BJ (cell line): Measurements from ENCODE around the gene TCP11. TPM values are rescaled to one million over a fixed set of nuclear protein-coding genes. Genes with fewer than 3 reads are reported as not detected.

Experiments
- CTCF ChIA-PET: fragments of 350-600 bp; formaldehyde crosslinking; extraction: SDS; loops from one replicate; lab custom pipeline; 2021; ENCODE audit warnings: antibody characterized with exemption, inconsistent platforms; lab: Yijun Ruan, JAX
- POLR2A ChIA-PET: fragments of 300-600 bp; sonication (Branson Sonifier 250); formaldehyde crosslinking; extraction: SDS; loops from one replicate; lab custom pipeline; 2021; ENCODE audit warnings: antibody characterized with exemption; lab: Charles Lee
- DNase-seq: peaks from one replicate; pipeline ENCODE4 v3.0.0-alpha.2; 2011; ENCODE audit warnings: low read depth
- H3K27me3 ChIP-seq: 2 replicates; pipeline ENCODE4 v1.6.0; 2011; ENCODE audit warnings: low read length; ENCODE audit not compliant: control insufficient read depth, insufficient read depth
- H3K36me3 ChIP-seq: 2 replicates; pipeline ENCODE4 v1.5.1; 2011; ENCODE audit warnings: low read length; ENCODE audit not compliant: control insufficient read depth, insufficient read depth
- H3K4me3 ChIP-seq: 2 replicates; pipeline ENCODE4 v1.5.1; 2011; ENCODE audit warnings: low read depth, mild to moderate bottlenecking, control low read depth, low read length
- polyA plus RNA-seq: library from polyadenylated mRNA; depleted of rRNA; stranded (reverse); fragments of >200 nt; gene quantifications from 2 replicates; pipeline ENCODE4 v1.2.3, GENCODE V29; 2011
- TF ChIP-seq, protein P1 (sequence below): IDR thresholded peaks from 2 replicates; pipeline ENCODE4 v1.5.1; 2011; ENCODE audit warnings: low read depth, mild to moderate bottlenecking, control low read depth, inconsistent platforms, low read length, moderate library complexity; ENCODE audit not compliant: insufficient read depth

Gene TCP11
- polyA plus RNA-seq, 1 experiment: 0.23 TPM

DNA sequence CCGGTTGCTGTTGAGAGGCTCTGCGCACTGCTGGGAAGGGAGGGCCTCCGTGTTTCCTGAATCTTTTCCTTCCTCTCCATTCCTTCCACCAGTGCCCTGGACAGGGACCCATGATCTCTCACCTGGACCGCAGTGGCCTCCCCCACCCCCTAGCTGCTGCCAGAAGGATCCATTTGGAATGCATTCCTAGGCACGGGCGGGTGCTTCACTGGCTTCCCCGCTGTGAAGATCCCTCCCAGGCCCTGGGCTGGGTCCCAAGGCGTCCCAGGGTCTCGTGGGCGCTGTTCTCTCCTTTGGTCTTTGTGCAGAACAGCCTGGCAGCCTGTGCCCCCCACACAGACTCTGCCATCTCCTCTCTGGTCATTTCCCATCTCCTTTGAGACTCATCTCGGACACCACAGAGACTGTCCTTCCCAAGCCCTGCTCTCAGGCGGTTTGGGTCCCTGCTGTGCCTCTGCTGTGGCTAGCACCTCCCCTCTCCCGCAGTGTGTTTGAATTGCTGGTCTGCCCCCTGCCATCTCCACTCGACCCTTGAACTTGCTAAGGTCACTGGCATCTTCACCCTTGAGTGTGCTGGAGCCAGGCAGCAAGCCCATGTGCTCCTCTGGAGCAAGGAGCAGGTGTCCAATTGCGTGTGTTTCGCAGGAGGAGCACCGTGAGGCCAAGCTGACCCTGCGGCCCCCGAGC is 59.0 kb downstream of the TCP11 start:
- TF ChIP-seq, protein P1, sequence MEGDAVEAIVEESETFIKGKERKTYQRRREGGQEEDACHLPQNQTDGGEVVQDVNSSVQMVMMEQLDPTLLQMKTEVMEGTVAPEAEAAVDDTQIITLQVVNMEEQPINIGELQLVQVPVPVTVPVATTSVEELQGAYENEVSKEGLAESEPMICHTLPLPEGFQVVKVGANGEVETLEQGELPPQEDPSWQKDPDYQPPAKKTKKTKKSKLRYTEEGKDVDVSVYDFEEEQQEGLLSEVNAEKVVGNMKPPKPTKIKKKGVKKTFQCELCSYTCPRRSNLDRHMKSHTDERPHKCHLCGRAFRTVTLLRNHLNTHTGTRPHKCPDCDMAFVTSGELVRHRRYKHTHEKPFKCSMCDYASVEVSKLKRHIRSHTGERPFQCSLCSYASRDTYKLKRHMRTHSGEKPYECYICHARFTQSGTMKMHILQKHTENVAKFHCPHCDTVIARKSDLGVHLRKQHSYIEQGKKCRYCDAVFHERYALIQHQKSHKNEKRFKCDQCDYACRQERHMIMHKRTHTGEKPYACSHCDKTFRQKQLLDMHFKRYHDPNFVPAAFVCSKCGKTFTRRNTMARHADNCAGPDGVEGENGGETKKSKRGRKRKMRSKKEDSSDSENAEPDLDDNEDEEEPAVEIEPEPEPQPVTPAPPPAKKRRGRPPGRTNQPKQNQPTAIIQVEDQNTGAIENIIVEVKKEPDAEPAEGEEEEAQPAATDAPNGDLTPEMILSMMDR: no peak
- ChIA-PET POLR2A (no interaction called here), CTCF (no interaction called here)
- Histone ChIP-seq H3K36me3 (peaks cover 28% of the 10 kb centered on the region), H3K27me3 (no peaks in the 10 kb centered on the region), H3K4me3 (no peak overlapping the region)
- DNase-seq: no peak

DNA sequence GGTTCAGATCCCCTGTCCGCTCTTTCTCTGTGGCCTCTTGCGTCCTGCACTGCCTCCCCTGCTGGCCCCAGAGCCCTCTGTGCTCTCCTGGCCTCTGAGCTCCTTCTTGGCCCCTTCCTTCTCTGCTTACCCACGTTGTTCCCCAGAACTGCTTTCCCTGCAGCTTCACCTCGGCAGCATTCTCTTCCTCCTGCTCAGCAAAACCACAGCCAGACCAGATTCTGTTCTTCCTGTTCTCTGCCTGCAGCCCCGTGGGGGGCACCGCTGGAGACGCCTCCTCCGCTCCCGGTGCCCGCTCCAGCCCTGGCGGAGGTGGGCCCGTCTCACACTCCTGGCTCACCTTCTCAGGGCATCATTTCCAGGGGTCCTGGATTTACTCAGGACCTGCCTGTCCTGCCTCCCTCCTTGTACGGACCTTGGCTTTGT is 59.7 kb downstream of the TCP11 start:
- H3K36me3 ChIP-seq: peaks cover 23% of the 10 kb centered on the region
- POLR2A ChIA-PET: no interaction called here

DNA sequence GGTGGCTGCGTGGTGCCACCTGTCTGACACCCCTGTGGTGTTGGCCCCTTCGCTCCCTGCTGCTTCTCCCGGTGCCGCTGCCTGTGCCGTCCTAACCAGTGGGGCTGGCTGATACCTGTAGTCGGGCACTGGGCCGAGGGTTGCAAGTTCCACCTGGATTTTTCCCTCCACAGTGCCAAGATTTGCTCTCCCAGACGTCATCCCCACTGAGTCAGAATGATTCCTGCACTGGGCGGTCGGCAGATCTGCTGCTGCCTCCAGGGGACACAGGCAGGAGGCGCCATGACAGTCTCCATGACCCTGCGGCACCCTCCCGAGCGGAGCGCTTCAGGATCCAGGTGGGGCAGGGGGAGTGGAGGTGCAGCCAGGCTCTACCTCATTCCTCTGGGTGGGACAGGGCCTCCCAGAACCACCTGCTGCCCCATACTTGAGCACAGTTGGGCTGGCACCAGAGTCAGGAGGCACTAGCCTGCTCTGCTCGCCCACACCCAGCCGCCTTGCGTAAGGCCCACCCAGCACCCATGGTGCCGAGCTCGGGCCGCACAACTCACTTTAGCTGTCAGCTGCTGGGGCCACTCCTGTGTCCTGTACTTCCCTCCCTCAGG is 60.2 kb downstream of the TCP11 start:
- no peak for DNase-seq
- CTCF ChIA-PET: interaction anchor here (1.0 kb wide), 1 partner anchor 11 kb away, joined by 3 read pairs; no protein-coding TSS in a partner anchor
- Histone ChIP-seq H3K27me3 (no peaks in the 10 kb centered on the region), H3K4me3 (no peak overlapping the region), H3K36me3 (peaks cover 19% of the 10 kb centered on the region)
- POLR2A ChIA-PET: no interaction called here
- TF ChIP-seq, protein P1: no peak

More for the DNA sequence above, 59.7 kb downstream of the TCP11 start:
- no peak overlapping the region for H3K4me3 ChIP-seq
- TF ChIP-seq, protein P1: no peak
- no peak for DNase-seq
- CTCF ChIA-PET: interaction anchor here (1.0 kb wide), 1 partner anchor 11 kb away, joined by 3 read pairs; no protein-coding TSS in a partner anchor
- no peaks in the 10 kb centered on the region for H3K27me3 ChIP-seq

DNA sequence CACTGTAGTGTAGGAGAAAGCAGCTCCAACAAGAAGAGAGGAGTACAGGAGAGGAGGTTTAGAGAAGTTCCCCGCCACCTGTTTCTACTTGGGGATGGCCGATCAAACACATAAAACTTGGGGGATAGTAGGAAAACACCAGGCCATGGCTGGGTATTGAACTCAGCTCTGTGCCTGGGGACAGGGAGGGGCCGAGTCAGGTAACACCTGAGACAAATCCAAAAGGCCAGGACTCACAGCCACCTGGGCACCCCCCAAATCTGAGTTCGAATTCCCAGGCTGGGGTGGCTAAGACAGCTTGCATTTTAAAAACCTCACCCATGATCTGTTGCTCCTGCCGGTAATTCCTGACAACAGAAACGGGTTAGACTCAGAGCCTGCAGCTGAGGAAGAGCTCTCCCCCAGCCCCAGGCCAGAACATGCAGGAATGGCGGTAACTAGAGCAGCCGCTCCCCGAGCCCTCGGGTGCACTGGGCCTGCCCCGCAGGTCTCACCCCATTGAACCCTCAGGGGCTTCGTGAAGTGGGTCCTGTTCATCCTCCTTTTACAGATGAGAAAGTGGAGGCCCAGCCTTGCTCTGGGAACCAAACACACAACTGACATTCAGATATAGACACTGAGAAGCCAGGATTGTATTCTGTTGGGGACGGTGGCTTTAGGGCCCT is 61.0 kb downstream of the TCP11 start:
- peaks cover 17% of the 10 kb centered on the region for H3K36me3 ChIP-seq
- POLR2A ChIA-PET: no interaction called here
- TF ChIP-seq, protein P1: no peak
- CTCF ChIA-PET: no interaction called here
- no peaks in the 10 kb centered on the region for H3K27me3 ChIP-seq
- no peak for DNase-seq
- no peak overlapping the region for H3K4me3 ChIP-seq
